Measurements from ENCODE around the gene HMGN3. TPM values are rescaled to one million over a fixed set of nuclear protein-coding genes. Genes with fewer than 3 reads are reported as not detected.

HMGN3 gene
- total RNA-seq, 1 experiment from 2014 or later, result 151 TPM

DNA sequence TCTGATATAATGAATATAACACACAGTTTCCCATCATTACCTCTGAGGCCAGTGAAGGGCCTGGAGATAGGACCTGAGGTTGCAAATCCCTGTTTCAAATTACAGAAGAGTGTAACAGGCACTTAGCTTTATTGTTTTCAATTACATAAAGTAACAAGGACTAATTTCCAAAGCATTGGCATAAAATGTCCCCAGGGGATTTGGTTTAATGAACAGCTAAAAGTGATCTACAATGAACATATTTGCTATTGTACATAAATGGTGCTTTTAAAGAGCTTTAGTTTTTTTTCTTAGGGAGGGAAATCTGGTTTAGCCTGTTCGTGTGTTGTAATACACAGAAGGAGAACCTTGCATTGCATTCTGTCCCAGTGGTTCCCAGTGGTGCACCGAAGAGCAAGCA is 54.4 kb downstream of the HMGN3 start:
- ATAC-seq (no peak), DNase-seq (ENCODE audit: low spot score) (no peak)
- H3K4me3 Mint-ChIP-seq, result no peak overlapping the region
- ChIA-PET POLR2A (interaction anchor here (0.6 kb wide), 1 partner anchor 9 kb away, joined by 3 read pairs; no protein-coding TSS in a partner anchor), CTCF (no interaction called here)
- H3K27ac Mint-ChIP-seq, result no peak overlapping the region
- H3K36me3 Mint-ChIP-seq, result peaks cover 5% of the 10 kb centered on the region; the same call in 1 of the 2 replicates
- TF ChIP-seq, protein P1, sequence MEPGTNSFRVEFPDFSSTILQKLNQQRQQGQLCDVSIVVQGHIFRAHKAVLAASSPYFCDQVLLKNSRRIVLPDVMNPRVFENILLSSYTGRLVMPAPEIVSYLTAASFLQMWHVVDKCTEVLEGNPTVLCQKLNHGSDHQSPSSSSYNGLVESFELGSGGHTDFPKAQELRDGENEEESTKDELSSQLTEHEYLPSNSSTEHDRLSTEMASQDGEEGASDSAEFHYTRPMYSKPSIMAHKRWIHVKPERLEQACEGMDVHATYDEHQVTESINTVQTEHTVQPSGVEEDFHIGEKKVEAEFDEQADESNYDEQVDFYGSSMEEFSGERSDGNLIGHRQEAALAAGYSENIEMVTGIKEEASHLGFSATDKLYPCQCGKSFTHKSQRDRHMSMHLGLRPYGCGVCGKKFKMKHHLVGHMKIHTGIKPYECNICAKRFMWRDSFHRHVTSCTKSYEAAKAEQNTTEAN (CRISPR knock-in tag; IDR thresholded peaks at IDR 0.05), result no peak
- TF ChIP-seq OVOL2 (CRISPR knock-in tag; IDR thresholded peaks at IDR 0.05; ENCODE audit: borderline replicate concordance) (no peak), FOXK1 (CRISPR knock-in tag; IDR thresholded peaks at IDR 0.05) (no peak), CREM (CRISPR knock-in tag; IDR thresholded peaks at IDR 0.05) (no peak), ZNF396 (CRISPR knock-in tag; IDR thresholded peaks at IDR 0.05; ENCODE audit: borderline replicate concordance) (no peak), KAT7 (CRISPR knock-in tag; IDR thresholded peaks at IDR 0.05; ENCODE audit: borderline replicate concordance) (no peak), ZNF263 (CRISPR knock-in tag; IDR thresholded peaks at IDR 0.05; ENCODE audit: low read depth) (no peak), NFATC4 (CRISPR knock-in tag; IDR thresholded peaks at IDR 0.05) (no peak), ZNF317 (CRISPR knock-in tag; IDR thresholded peaks at IDR 0.05; ENCODE audit: borderline replicate concordance, low read depth) (no peak)
- TF ChIP-seq, protein P2, sequence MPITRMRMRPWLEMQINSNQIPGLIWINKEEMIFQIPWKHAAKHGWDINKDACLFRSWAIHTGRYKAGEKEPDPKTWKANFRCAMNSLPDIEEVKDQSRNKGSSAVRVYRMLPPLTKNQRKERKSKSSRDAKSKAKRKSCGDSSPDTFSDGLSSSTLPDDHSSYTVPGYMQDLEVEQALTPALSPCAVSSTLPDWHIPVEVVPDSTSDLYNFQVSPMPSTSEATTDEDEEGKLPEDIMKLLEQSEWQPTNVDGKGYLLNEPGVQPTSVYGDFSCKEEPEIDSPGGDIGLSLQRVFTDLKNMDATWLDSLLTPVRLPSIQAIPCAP (CRISPR knock-in tag; IDR thresholded peaks at IDR 0.05), result no peak
- TF ChIP-seq, protein P3, sequence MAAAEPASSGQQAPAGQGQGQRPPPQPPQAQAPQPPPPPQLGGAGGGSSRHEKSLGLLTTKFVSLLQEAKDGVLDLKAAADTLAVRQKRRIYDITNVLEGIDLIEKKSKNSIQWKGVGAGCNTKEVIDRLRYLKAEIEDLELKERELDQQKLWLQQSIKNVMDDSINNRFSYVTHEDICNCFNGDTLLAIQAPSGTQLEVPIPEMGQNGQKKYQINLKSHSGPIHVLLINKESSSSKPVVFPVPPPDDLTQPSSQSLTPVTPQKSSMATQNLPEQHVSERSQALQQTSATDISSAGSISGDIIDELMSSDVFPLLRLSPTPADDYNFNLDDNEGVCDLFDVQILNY (CRISPR knock-in tag; IDR thresholded peaks at IDR 0.05), result no peak
- TF ChIP-seq, protein P4, sequence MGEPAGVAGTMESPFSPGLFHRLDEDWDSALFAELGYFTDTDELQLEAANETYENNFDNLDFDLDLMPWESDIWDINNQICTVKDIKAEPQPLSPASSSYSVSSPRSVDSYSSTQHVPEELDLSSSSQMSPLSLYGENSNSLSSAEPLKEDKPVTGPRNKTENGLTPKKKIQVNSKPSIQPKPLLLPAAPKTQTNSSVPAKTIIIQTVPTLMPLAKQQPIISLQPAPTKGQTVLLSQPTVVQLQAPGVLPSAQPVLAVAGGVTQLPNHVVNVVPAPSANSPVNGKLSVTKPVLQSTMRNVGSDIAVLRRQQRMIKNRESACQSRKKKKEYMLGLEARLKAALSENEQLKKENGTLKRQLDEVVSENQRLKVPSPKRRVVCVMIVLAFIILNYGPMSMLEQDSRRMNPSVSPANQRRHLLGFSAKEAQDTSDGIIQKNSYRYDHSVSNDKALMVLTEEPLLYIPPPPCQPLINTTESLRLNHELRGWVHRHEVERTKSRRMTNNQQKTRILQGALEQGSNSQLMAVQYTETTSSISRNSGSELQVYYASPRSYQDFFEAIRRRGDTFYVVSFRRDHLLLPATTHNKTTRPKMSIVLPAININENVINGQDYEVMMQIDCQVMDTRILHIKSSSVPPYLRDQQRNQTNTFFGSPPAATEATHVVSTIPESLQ (CRISPR knock-in tag; IDR thresholded peaks at IDR 0.05), result no peak
- TF ChIP-seq, protein P5, sequence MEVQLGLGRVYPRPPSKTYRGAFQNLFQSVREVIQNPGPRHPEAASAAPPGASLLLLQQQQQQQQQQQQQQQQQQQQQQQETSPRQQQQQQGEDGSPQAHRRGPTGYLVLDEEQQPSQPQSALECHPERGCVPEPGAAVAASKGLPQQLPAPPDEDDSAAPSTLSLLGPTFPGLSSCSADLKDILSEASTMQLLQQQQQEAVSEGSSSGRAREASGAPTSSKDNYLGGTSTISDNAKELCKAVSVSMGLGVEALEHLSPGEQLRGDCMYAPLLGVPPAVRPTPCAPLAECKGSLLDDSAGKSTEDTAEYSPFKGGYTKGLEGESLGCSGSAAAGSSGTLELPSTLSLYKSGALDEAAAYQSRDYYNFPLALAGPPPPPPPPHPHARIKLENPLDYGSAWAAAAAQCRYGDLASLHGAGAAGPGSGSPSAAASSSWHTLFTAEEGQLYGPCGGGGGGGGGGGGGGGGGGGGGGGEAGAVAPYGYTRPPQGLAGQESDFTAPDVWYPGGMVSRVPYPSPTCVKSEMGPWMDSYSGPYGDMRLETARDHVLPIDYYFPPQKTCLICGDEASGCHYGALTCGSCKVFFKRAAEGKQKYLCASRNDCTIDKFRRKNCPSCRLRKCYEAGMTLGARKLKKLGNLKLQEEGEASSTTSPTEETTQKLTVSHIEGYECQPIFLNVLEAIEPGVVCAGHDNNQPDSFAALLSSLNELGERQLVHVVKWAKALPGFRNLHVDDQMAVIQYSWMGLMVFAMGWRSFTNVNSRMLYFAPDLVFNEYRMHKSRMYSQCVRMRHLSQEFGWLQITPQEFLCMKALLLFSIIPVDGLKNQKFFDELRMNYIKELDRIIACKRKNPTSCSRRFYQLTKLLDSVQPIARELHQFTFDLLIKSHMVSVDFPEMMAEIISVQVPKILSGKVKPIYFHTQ (CRISPR knock-in tag; IDR thresholded peaks at IDR 0.05), result no peak
- TF ChIP-seq, protein P6, sequence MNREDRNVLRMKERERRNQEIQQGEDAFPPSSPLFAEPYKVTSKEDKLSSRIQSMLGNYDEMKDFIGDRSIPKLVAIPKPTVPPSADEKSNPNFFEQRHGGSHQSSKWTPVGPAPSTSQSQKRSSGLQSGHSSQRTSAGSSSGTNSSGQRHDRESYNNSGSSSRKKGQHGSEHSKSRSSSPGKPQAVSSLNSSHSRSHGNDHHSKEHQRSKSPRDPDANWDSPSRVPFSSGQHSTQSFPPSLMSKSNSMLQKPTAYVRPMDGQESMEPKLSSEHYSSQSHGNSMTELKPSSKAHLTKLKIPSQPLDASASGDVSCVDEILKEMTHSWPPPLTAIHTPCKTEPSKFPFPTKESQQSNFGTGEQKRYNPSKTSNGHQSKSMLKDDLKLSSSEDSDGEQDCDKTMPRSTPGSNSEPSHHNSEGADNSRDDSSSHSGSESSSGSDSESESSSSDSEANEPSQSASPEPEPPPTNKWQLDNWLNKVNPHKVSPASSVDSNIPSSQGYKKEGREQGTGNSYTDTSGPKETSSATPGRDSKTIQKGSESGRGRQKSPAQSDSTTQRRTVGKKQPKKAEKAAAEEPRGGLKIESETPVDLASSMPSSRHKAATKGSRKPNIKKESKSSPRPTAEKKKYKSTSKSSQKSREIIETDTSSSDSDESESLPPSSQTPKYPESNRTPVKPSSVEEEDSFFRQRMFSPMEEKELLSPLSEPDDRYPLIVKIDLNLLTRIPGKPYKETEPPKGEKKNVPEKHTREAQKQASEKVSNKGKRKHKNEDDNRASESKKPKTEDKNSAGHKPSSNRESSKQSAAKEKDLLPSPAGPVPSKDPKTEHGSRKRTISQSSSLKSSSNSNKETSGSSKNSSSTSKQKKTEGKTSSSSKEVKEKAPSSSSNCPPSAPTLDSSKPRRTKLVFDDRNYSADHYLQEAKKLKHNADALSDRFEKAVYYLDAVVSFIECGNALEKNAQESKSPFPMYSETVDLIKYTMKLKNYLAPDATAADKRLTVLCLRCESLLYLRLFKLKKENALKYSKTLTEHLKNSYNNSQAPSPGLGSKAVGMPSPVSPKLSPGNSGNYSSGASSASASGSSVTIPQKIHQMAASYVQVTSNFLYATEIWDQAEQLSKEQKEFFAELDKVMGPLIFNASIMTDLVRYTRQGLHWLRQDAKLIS (CRISPR knock-in tag; IDR thresholded peaks at IDR 0.05; ENCODE audit: borderline replicate concordance), result no peak
- TF ChIP-seq, protein P7, sequence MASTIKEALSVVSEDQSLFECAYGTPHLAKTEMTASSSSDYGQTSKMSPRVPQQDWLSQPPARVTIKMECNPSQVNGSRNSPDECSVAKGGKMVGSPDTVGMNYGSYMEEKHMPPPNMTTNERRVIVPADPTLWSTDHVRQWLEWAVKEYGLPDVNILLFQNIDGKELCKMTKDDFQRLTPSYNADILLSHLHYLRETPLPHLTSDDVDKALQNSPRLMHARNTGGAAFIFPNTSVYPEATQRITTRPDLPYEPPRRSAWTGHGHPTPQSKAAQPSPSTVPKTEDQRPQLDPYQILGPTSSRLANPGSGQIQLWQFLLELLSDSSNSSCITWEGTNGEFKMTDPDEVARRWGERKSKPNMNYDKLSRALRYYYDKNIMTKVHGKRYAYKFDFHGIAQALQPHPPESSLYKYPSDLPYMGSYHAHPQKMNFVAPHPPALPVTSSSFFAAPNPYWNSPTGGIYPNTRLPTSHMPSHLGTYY (CRISPR knock-in tag; IDR thresholded peaks at IDR 0.05), result no peak
- TF ChIP-seq, protein P8, sequence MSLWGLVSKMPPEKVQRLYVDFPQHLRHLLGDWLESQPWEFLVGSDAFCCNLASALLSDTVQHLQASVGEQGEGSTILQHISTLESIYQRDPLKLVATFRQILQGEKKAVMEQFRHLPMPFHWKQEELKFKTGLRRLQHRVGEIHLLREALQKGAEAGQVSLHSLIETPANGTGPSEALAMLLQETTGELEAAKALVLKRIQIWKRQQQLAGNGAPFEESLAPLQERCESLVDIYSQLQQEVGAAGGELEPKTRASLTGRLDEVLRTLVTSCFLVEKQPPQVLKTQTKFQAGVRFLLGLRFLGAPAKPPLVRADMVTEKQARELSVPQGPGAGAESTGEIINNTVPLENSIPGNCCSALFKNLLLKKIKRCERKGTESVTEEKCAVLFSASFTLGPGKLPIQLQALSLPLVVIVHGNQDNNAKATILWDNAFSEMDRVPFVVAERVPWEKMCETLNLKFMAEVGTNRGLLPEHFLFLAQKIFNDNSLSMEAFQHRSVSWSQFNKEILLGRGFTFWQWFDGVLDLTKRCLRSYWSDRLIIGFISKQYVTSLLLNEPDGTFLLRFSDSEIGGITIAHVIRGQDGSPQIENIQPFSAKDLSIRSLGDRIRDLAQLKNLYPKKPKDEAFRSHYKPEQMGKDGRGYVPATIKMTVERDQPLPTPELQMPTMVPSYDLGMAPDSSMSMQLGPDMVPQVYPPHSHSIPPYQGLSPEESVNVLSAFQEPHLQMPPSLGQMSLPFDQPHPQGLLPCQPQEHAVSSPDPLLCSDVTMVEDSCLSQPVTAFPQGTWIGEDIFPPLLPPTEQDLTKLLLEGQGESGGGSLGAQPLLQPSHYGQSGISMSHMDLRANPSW (CRISPR knock-in tag; conservative IDR thresholded peaks at IDR 0.05; ENCODE audit: low read depth), result no peak
- TF ChIP-seq, protein P9, sequence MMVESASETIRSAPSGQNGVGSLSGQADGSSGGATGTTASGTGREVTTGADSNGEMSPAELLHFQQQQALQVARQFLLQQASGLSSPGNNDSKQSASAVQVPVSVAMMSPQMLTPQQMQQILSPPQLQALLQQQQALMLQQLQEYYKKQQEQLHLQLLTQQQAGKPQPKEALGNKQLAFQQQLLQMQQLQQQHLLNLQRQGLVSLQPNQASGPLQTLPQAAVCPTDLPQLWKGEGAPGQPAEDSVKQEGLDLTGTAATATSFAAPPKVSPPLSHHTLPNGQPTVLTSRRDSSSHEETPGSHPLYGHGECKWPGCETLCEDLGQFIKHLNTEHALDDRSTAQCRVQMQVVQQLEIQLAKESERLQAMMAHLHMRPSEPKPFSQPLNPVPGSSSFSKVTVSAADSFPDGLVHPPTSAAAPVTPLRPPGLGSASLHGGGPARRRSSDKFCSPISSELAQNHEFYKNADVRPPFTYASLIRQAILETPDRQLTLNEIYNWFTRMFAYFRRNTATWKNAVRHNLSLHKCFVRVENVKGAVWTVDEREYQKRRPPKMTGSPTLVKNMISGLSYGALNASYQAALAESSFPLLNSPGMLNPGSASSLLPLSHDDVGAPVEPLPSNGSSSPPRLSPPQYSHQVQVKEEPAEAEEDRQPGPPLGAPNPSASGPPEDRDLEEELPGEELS (CRISPR knock-in tag; IDR thresholded peaks at IDR 0.05), result no peak
- TF ChIP-seq, protein P10, sequence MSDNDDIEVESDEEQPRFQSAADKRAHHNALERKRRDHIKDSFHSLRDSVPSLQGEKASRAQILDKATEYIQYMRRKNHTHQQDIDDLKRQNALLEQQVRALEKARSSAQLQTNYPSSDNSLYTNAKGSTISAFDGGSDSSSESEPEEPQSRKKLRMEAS (CRISPR knock-in tag; IDR thresholded peaks at IDR 0.05), result no peak
- H3K9me3 Mint-ChIP-seq, result peaks cover 14% of the 10 kb centered on the region
- H3K4me1 Mint-ChIP-seq, result peaks cover 16% of the 10 kb centered on the region
- H3K27me3 Mint-ChIP-seq (ENCODE audit: low read depth), result no peaks in the 10 kb centered on the region
